Mucosa of descending colon (tissue), 3 donors: ENCODE data around the gene LIPI. TPM values are rescaled to one million over a fixed set of nuclear protein-coding genes. Genes with fewer than 3 reads are reported as not detected.
"Not testable (repeated sequence)": the region's sequence is repeated elsewhere in the genome, so short reads cannot be mapped to it uniquely, and the experiment has no call there.

Experiments
- ATAC-seq: fragments of 200-7000 bp; cut with Tn5 transposase; one replicate; pipeline ENCODE4 v1.9.1; 2020; ENCODE audit warnings: mild to moderate bottlenecking, moderate library complexity
- DNase-seq, 3 donors: peaks; one replicate each; pipeline ENCODE4 v3.0.0-alpha.2; 2020
- H3K36me3 ChIP-seq: fragments of 200-600 bp; one replicate; pipeline ENCODE4 v1.8.0; 2021; ENCODE audit warnings: low read depth, mild to moderate bottlenecking
- H3K4me1 ChIP-seq: fragments of 200-600 bp; one replicate; pipeline ENCODE4 v1.8.0; 2021; ENCODE audit warnings: low read depth, mild to moderate bottlenecking
- H3K4me3 ChIP-seq: fragments of 200-600 bp; one replicate; pipeline ENCODE4 v1.8.0; 2021; ENCODE audit warnings: mild to moderate bottlenecking
- H3K9me3 ChIP-seq: fragments of 200-600 bp; one replicate; pipeline ENCODE4 v1.8.0; 2021; ENCODE audit warnings: mild to moderate bottlenecking
- CTCF ChIP-seq: fragments of 200-600 bp; IDR thresholded peaks from one replicate; pipeline ENCODE4 v1.8.0; 2022; ENCODE audit warnings: antibody characterized with exemption, mild to moderate bottlenecking
- intact Hi-C, 2 donors: fragments of 100-400 bp; cut with DNase I in 1 of 2; cut with micrococcal nuclease in 1 of 2; formaldehyde crosslinking; loops; one replicate each; pipeline versions ENCODE4 v1.11.0 to v1.11.1; 2022; cut with DNase I, micrococcal nuclease
- total RNA-seq, 3 donors: library from RNA; stranded (reverse); fragmentation: NEBNext Ultra II Directional in 2 of 3; extraction: Animal tissue kit (Norgen Biotek cat#: 25700) in 2 of 3; gene quantifications; one replicate each; pipeline versions ENCODE4 v1.2.1 to v1.2.4, GENCODE V29; 2021 to 2023
- donor health status: DM: no; HTN: no; CAD: no; lungs with moderate emphysema.
- donor health status: DM: no; HTN: no; CAD: no.
- donor health status: DM: no; HTN: yes; CAD: no.

Gene LIPI
- total RNA-seq, 3 donors from 2014 or later = not detected

GRCh38 chr21:14119038-14119437 is 91.7 kb downstream of the LIPI start:
- DNase-seq (no peak), ATAC-seq (no peak)
- Histone ChIP-seq H3K4me3 (no peak overlapping the region), H3K4me1 (no peaks in the 10 kb centered on the region), H3K9me3 (no peaks in the 10 kb centered on the region), H3K36me3 (no peaks in the 10 kb centered on the region)
- intact Hi-C loops = no loop called here
- TF ChIP-seq CTCF = no peak

GRCh38 chr21:14116080-14116481 is 94.7 kb downstream of the LIPI start:
- DNase-seq (no peak), ATAC-seq (peak; percentile 10)
- H3K4me1 ChIP-seq = no peaks in the 10 kb centered on the region
- no peak for TF ChIP-seq CTCF
- intact Hi-C loops = no loop called here
- no peak overlapping the region for H3K4me3 ChIP-seq
- no peaks in the 10 kb centered on the region for H3K9me3 ChIP-seq
- no peaks in the 10 kb centered on the region for H3K36me3 ChIP-seq

GRCh38 chr21:14115646-14116045 is 95.1 kb downstream of the LIPI start:
- no peaks in the 10 kb centered on the region for H3K36me3 ChIP-seq
- no peak for DNase-seq
- H3K4me3 ChIP-seq = no peak overlapping the region
- no peaks in the 10 kb centered on the region for H3K4me1 ChIP-seq
- ATAC-seq = no peak
- intact Hi-C loops = no loop called here
- no peak for TF ChIP-seq CTCF
- no peaks in the 10 kb centered on the region for H3K9me3 ChIP-seq

- no peaks in the 10 kb centered on the region for H3K4me1 ChIP-seq
- intact Hi-C loops = no loop called here
- no peaks in the 10 kb centered on the region for H3K36me3 ChIP-seq
- no peak overlapping the region for H3K4me3 ChIP-seq
- TF ChIP-seq CTCF = no peak
- no peaks in the 10 kb centered on the region for H3K9me3 ChIP-seq
- ATAC-seq (peak; percentile 27), DNase-seq (peak in 1 of 3 donors; percentile 28)
Observed at GRCh38 chr21:14114251-14114650, 96.5 kb downstream of the LIPI start.

GRCh38 chr21:14104564-14104963 is 106.2 kb downstream of the LIPI start:
- H3K4me1 ChIP-seq, DNase-seq, ATAC-seq, H3K36me3 ChIP-seq, intact Hi-C loops, H3K4me3 ChIP-seq, H3K9me3 ChIP-seq: not testable (repeated sequence)

GRCh38 chr21:14099570-14099969 is 111.2 kb downstream of the LIPI start:
- intact Hi-C loops = no loop called here
- H3K4me1 ChIP-seq = no peaks in the 10 kb centered on the region
- DNase-seq (no peak), ATAC-seq (no peak)
- no peak overlapping the region for H3K4me3 ChIP-seq
- TF ChIP-seq CTCF = no peak
- H3K36me3 ChIP-seq = no peaks in the 10 kb centered on the region
- H3K9me3 ChIP-seq = no peaks in the 10 kb centered on the region
